Liver (tissue), 9 donors: ENCODE data around the gene DUSP16. TPM values are rescaled to one million over a fixed set of nuclear protein-coding genes. Genes with fewer than 3 reads are reported as not detected.
A peak's percentile ranks its signal among the peaks of the same experiment; 100 is the strongest.

Experiments
- DNase-seq: peaks from one replicate; pipeline ENCODE4 v3.0.0-alpha.2; 2017; ENCODE audit warnings: low spot score
- H3K27ac ChIP-seq, 2 donors: one replicate each; pipeline ENCODE4 v1.7.0; 2013; ENCODE audit warnings: inconsistent platforms in 2 of 2, low read length in 2 of 2, control low read depth in 1 of 2, low read depth in 1 of 2, mild to moderate bottlenecking in 1 of 2
- H3K27me3 ChIP-seq, 4 donors: one replicate each; pipeline versions ENCODE4 v1.6.1 to v1.7.0; 2013; ENCODE audit warnings: low read length in 3 of 4, inconsistent platforms in 1 of 4, mild to moderate bottlenecking in 1 of 4, moderate library complexity in 1 of 4; ENCODE audit not compliant: control insufficient read depth in 4 of 4, insufficient read depth in 4 of 4
- H3K36me3 ChIP-seq, 4 donors: one replicate each; pipeline versions ENCODE4 v1.6.1 to v1.7.0; 2013; ENCODE audit warnings: low read length in 3 of 4, mild to moderate bottlenecking in 3 of 4, low read depth in 1 of 4, moderate library complexity in 1 of 4; ENCODE audit not compliant: control insufficient read depth in 4 of 4, insufficient read depth in 3 of 4
- H3K4me1 ChIP-seq, 4 donors: one replicate each; pipeline versions ENCODE4 v1.6.1 to v1.7.0; 2013; ENCODE audit warnings: low read length in 3 of 4, mild to moderate bottlenecking in 3 of 4, moderate library complexity in 1 of 4; ENCODE audit not compliant: control insufficient read depth in 4 of 4, insufficient read depth in 4 of 4
- H3K4me3 ChIP-seq, 3 donors: one replicate each; pipeline versions ENCODE4 v1.6.1 to v1.7.0; 2013; ENCODE audit warnings: low read length in 3 of 3, control low read depth in 1 of 3, low read depth in 1 of 3, mild to moderate bottlenecking in 1 of 3
- H3K9ac ChIP-seq, 2 donors: one replicate each; pipeline ENCODE4 v1.7.0; 2013; ENCODE audit warnings: low read length in 2 of 2, mild to moderate bottlenecking in 2 of 2, moderate library complexity in 2 of 2, control low read depth in 1 of 2, low read depth in 1 of 2
- H3K9me3 ChIP-seq, 4 donors: one replicate each; pipeline versions ENCODE4 v1.6.1 to v1.7.0; 2013; ENCODE audit warnings: low read length in 3 of 4; ENCODE audit not compliant: control insufficient read depth in 4 of 4
- FOXA1 ChIP-seq: IDR thresholded peaks from 2 replicates; pipeline ENCODE4 v1.6.1; 2016; ENCODE audit warnings: antibody characterized with exemption
- FOXA2 ChIP-seq: IDR thresholded peaks from 2 replicates; pipeline ENCODE4 v1.6.1; 2016; ENCODE audit warnings: antibody characterized with exemption
- HNF4A ChIP-seq, 2 donors: conservative IDR thresholded peaks; 2 replicates each; pipeline ENCODE4 v1.6.1; 2016; ENCODE audit warnings: antibody characterized with exemption in 2 of 2, mild to moderate bottlenecking in 2 of 2
- HNF4G ChIP-seq: IDR thresholded peaks from 2 replicates; pipeline ENCODE4 v1.6.1; 2016; ENCODE audit warnings: antibody characterized with exemption
- JUND ChIP-seq, 2 donors: IDR thresholded peaks; 2 replicates each; pipeline ENCODE4 v1.6.1; 2016; ENCODE audit warnings: antibody characterized with exemption in 2 of 2
- NR2F2 ChIP-seq: IDR thresholded peaks from 2 replicates; pipeline ENCODE4 v1.6.1; 2016; ENCODE audit warnings: antibody characterized with exemption
- RAD21 ChIP-seq, 2 donors: IDR thresholded peaks; 2 replicates each; pipeline ENCODE4 v1.6.1; 2016; ENCODE audit warnings: antibody characterized with exemption in 2 of 2, mild to moderate bottlenecking in 2 of 2
- RXRA ChIP-seq, 2 donors: IDR thresholded peaks; 2 replicates each; pipeline ENCODE4 v1.6.1; 2017 to 2018; ENCODE audit warnings: antibody characterized with exemption in 2 of 2, mild to moderate bottlenecking in 1 of 2
- SP1 ChIP-seq: IDR thresholded peaks from 2 replicates; pipeline ENCODE4 v1.6.1; 2018; ENCODE audit warnings: antibody characterized with exemption, mild to moderate bottlenecking
- TAF1 ChIP-seq: conservative IDR thresholded peaks from 2 replicates; pipeline ENCODE4 v1.6.1; 2016; ENCODE audit warnings: antibody characterized with exemption, mild to moderate bottlenecking
- YY1 ChIP-seq: IDR thresholded peaks from 2 replicates; pipeline ENCODE4 v1.6.1; 2016; ENCODE audit warnings: antibody characterized with exemption, mild to moderate bottlenecking
- WGBS: extraction: QIAGEN DNeasy Blood & Tissue Kit; methylation state at CpG from one replicate; pipeline ENCODE4 v1.1.7; 2013; 5-methylcytosine and 5-hydroxymethylcytosine counted together
- polyA plus RNA-seq, 2 donors: library from polyadenylated mRNA; stranded (reverse) in 1 of 2; unstranded in 1 of 2; fragments of 200-250 nt in 1 of 2; fragments of >200 nt in 1 of 2; fragmentation: Nextera tagmentation in 1 of 2; extraction: Ambion mirVana in 1 of 2; gene quantifications; one replicate each; pipeline versions ENCODE4 v1.2.1 to v1.2.3, GENCODE V29; 2013 to 2015
- total RNA-seq, 2 donors: library from RNA; depleted of rRNA; stranded (reverse); fragments of >200 nt; gene quantifications; one replicate each; pipeline ENCODE4 v1.2.3, GENCODE V29; 2014
- TF ChIP-seq, protein P1 (sequence below): IDR thresholded peaks from 2 replicates; pipeline ENCODE4 v1.6.1; 2016; ENCODE audit warnings: antibody characterized with exemption
- TF ChIP-seq, protein P2 (sequence below): IDR thresholded peaks from 2 replicates; pipeline ENCODE4 v1.6.1; 2016; ENCODE audit warnings: antibody characterized with exemption
- TF ChIP-seq, protein P3 (sequence below): IDR thresholded peaks from 2 replicates; pipeline ENCODE4 v1.6.1; 2016; ENCODE audit warnings: antibody characterized with exemption, mild to moderate bottlenecking
- TF ChIP-seq, protein P4 (sequence below): IDR thresholded peaks from 2 replicates; pipeline ENCODE4 v1.6.1; 2016; ENCODE audit warnings: antibody characterized with exemption
- TF ChIP-seq, protein P5 (sequence below): fragments of 150-350 bp; IDR thresholded peaks from 2 replicates; pipeline ENCODE4 v1.5.1; 2017; ENCODE audit warnings: improper control_type of control experiment, low read depth, low read length; ENCODE audit not compliant: missing input control
- donor health status: healthy.
- donor health status: healthy.
- donor health status: healthy.
- donor health status: healthy.
- donor health status: healthy.

The DUSP16 gene
- total and polyA plus RNA-seq, 4 donors: 7.8 to 56.4 (median 19.1) TPM

DNA sequence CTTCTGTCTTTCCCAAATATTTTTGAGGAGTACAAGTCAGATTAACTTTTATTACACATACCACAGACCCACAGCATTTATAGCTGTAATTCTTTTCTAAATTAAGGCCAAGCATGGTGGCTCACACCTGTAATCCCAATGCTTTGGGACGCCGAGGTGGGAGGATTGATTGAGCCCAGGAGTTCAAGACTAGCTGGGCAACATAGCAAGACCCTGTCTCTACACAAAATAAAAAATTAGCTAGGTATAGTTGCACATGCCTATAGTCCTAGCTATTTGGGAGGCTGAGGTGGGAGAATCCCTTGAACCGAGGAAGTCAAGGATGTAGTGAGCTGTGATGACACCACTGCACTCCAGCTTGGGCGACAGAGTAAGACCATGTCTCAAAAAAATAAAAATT, 7.0 kb downstream of the DUSP16 start:
- 97% methylated on average over 4 of the region's 4 CpGs for WGBS
- no peak for TF ChIP-seq TAF1
- TF ChIP-seq FOXA2: no peak
- TF ChIP-seq, protein P1, sequence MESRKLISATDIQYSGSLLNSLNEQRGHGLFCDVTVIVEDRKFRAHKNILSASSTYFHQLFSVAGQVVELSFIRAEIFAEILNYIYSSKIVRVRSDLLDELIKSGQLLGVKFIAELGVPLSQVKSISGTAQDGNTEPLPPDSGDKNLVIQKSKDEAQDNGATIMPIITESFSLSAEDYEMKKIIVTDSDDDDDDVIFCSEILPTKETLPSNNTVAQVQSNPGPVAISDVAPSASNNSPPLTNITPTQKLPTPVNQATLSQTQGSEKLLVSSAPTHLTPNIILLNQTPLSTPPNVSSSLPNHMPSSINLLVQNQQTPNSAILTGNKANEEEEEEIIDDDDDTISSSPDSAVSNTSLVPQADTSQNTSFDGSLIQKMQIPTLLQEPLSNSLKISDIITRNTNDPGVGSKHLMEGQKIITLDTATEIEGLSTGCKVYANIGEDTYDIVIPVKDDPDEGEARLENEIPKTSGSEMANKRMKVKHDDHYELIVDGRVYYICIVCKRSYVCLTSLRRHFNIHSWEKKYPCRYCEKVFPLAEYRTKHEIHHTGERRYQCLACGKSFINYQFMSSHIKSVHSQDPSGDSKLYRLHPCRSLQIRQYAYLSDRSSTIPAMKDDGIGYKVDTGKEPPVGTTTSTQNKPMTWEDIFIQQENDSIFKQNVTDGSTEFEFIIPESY: no peak
- TF ChIP-seq, protein P2, sequence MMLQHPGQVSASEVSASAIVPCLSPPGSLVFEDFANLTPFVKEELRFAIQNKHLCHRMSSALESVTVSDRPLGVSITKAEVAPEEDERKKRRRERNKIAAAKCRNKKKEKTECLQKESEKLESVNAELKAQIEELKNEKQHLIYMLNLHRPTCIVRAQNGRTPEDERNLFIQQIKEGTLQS: no peak
- no peak for TF ChIP-seq RAD21 (IDR thresholded peaks at IDR 0.05)
- TF ChIP-seq, protein P3, sequence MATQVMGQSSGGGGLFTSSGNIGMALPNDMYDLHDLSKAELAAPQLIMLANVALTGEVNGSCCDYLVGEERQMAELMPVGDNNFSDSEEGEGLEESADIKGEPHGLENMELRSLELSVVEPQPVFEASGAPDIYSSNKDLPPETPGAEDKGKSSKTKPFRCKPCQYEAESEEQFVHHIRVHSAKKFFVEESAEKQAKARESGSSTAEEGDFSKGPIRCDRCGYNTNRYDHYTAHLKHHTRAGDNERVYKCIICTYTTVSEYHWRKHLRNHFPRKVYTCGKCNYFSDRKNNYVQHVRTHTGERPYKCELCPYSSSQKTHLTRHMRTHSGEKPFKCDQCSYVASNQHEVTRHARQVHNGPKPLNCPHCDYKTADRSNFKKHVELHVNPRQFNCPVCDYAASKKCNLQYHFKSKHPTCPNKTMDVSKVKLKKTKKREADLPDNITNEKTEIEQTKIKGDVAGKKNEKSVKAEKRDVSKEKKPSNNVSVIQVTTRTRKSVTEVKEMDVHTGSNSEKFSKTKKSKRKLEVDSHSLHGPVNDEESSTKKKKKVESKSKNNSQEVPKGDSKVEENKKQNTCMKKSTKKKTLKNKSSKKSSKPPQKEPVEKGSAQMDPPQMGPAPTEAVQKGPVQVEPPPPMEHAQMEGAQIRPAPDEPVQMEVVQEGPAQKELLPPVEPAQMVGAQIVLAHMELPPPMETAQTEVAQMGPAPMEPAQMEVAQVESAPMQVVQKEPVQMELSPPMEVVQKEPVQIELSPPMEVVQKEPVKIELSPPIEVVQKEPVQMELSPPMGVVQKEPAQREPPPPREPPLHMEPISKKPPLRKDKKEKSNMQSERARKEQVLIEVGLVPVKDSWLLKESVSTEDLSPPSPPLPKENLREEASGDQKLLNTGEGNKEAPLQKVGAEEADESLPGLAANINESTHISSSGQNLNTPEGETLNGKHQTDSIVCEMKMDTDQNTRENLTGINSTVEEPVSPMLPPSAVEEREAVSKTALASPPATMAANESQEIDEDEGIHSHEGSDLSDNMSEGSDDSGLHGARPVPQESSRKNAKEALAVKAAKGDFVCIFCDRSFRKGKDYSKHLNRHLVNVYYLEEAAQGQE: no peak
- Histone ChIP-seq H3K4me1 (peaks cover 0 to 25% (median 7%) of the 10 kb centered on the region in 4 donors), H3K4me3 (no peak overlapping the region), H3K36me3 (peaks cover 4 to 8% (median 4%) of the 10 kb centered on the region in 4 donors), H3K27me3 (no peaks in the 10 kb centered on the region), H3K27ac (no peak overlapping the region), H3K9me3 (no peaks in the 10 kb centered on the region), H3K9ac (no peak overlapping the region)
- DNase-seq: no peak

DNA sequence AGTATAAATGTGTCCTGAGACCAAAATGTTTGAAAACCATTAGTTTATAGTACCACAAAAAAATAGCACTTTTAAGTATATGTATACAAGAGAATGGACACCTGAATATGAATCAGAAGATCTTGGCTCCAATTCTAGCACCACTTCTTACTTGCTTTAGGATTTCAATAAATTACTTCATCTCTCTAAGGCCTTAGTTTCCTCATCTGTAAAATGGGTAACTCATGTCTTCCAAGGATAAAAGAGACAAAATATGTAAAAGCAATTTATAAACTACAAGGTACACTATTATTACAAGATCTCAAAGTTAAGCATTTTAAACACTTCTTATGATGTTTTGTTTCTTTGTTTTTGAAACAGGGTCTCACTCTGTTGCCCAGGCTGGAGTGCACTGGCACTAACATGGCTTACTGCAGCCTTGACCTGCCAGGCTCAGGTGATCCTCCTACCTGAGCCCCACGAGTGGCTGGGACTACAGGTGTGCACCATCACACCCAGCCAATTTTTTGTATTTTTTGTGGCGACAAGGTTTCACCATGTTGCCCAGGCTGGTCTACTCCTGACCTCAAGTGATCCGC, 9.4 kb downstream of the DUSP16 start:
- Histone ChIP-seq H3K27ac (peak overlapping the region in 1 of 2 donors; percentile 20), H3K36me3 (peaks cover 4 to 8% (median 4%) of the 10 kb centered on the region in 4 donors), H3K4me3 (no peak overlapping the region), H3K9me3 (no peaks in the 10 kb centered on the region), H3K4me1 (peaks cover 3 to 24% (median 7%) of the 10 kb centered on the region in 4 donors), H3K27me3 (no peaks in the 10 kb centered on the region), H3K9ac (no peak overlapping the region)
- TF ChIP-seq RXRA (IDR thresholded peaks at IDR 0.05): no peak
- no peak for TF ChIP-seq JUND (IDR thresholded peaks at IDR 0.05)
- TF ChIP-seq, protein P4, sequence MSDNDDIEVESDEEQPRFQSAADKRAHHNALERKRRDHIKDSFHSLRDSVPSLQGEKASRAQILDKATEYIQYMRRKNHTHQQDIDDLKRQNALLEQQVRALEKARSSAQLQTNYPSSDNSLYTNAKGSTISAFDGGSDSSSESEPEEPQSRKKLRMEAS: no peak
- TF ChIP-seq, protein P5, sequence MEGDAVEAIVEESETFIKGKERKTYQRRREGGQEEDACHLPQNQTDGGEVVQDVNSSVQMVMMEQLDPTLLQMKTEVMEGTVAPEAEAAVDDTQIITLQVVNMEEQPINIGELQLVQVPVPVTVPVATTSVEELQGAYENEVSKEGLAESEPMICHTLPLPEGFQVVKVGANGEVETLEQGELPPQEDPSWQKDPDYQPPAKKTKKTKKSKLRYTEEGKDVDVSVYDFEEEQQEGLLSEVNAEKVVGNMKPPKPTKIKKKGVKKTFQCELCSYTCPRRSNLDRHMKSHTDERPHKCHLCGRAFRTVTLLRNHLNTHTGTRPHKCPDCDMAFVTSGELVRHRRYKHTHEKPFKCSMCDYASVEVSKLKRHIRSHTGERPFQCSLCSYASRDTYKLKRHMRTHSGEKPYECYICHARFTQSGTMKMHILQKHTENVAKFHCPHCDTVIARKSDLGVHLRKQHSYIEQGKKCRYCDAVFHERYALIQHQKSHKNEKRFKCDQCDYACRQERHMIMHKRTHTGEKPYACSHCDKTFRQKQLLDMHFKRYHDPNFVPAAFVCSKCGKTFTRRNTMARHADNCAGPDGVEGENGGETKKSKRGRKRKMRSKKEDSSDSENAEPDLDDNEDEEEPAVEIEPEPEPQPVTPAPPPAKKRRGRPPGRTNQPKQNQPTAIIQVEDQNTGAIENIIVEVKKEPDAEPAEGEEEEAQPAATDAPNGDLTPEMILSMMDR: no peak
- no peak for TF ChIP-seq TAF1
- TF ChIP-seq, protein P3: no peak
- TF ChIP-seq YY1: no peak
- TF ChIP-seq FOXA2: no peak
- no peak for TF ChIP-seq SP1
- TF ChIP-seq NR2F2: no peak
- TF ChIP-seq, protein P1: no peak
- TF ChIP-seq HNF4G: no peak
- TF ChIP-seq FOXA1: no peak
- TF ChIP-seq, protein P2: no peak
- no peak for TF ChIP-seq RAD21 (IDR thresholded peaks at IDR 0.05)
- no peak for TF ChIP-seq HNF4A (conservative IDR thresholded peaks at IDR 0.05)
- WGBS: 80% methylated on average over 3 of the region's 3 CpGs
- DNase-seq: no peak
